GM21381 (cell line): ENCODE results near the gene PCDHAC1.

Experiments used
- ATAC-seq: cut with Tn5 transposase; IDR thresholded peaks from one replicate; pipeline ENCODE4 v1.9.1; 2021; ENCODE audit warnings: mild to moderate bottlenecking, moderate library complexity; ENCODE audit not compliant: unreplicated experiment

PCDHAC1 gene

GRCh38 chr5:140967226-140967893 is 41.3 kb downstream of the PCDHAC1 start:
- ATAC-seq, result no peak

GRCh38 chr5:140969880-140970279 is 43.8 kb downstream of the PCDHAC1 start:
- no peak for ATAC-seq

- no peak for ATAC-seq
Observed at GRCh38 chr5:140973550-140973949, 47.5 kb downstream of the PCDHAC1 start.

GRCh38 chr5:140977003-140977402 is 50.9 kb downstream of the PCDHAC1 start:
- ATAC-seq, result no peak

GRCh38 chr5:140978260-140978659 is 52.2 kb downstream of the PCDHAC1 start:
- no peak for ATAC-seq

- no peak for ATAC-seq
Observed at GRCh38 chr5:140978983-140979382, 52.9 kb downstream of the PCDHAC1 start.
